ENCODE measurements around the gene MMP13. TPM values are rescaled to one million over a fixed set of nuclear protein-coding genes. Genes with fewer than 3 reads are reported as not detected.

Gene MMP13
- total and polyA plus RNA-seq, 12 donors: not detected

GRCh38 chr11:102934735-102935134, 20.8 kb downstream of the MMP13 start:
- TF ChIP-seq CTCF (IDR thresholded peaks at IDR 0.05): no peak
- intact Hi-C loops (cut with DNase I): loop anchor here in 5 of 10 donors (5.0 to 10.0 kb wide), 5 partner anchors 60 to 942 kb away; partner anchors contain the start of gene MMP12 (in 1 of the 5)
- ATAC-seq: no peak

GRCh38 chr11:102933627-102934026, 21.9 kb downstream of the MMP13 start:
- intact Hi-C loops (cut with DNase I): loop anchor here in 3 of 10 donors (10.0 kb wide), 3 partner anchors 59 to 199 kb away; partner anchors contain the start of gene MMP12 (in 1 of the 3)
- 79 to 90% methylated on average over 3 of the region's 3 CpGs for whole genome bisulfite sequencing, 2 donors
- no peak overlapping the region for H3K27ac ChIP-seq
- TF ChIP-seq CTCF (IDR thresholded peaks at IDR 0.05): no peak
- H3K9me3 ChIP-seq: no peaks in the 10 kb centered on the region
- peaks cover 0 to 34% (median 12%) of the 10 kb centered on the region in 7 donors for H3K27me3 ChIP-seq
- H3K4me3 ChIP-seq: no peak overlapping the region
- ATAC-seq: no peak
- no peaks in the 10 kb centered on the region for H3K36me3 ChIP-seq
- H3K4me1 ChIP-seq: no peaks in the 10 kb centered on the region
- no peak for DNase-seq

More at GRCh38 chr11:102934735-102935134, 20.8 kb downstream of the MMP13 start:
- H3K36me3 ChIP-seq: no peaks in the 10 kb centered on the region
- H3K27me3 ChIP-seq: peaks cover 0 to 37% (median 12%) of the 10 kb centered on the region in 7 donors
- DNase-seq: no peak
- WGBS, 2 donors: 79 to 82% methylated on average over 4 of the region's 4 CpGs
- no peak overlapping the region for H3K4me3 ChIP-seq
- H3K4me1 ChIP-seq: no peaks in the 10 kb centered on the region
- no peak overlapping the region for H3K27ac ChIP-seq
- H3K9me3 ChIP-seq: no peaks in the 10 kb centered on the region

- Histone ChIP-seq H3K4me1 (no peaks in the 10 kb centered on the region), H3K36me3 (no peaks in the 10 kb centered on the region), H3K27ac (no peak overlapping the region), H3K9me3 (peaks cover 0 to 2% (median 0%) of the 10 kb centered on the region in 11 donors), H3K27me3 (peaks cover 0 to 42% (median 12%) of the 10 kb centered on the region in 7 donors), H3K4me3 (no peak overlapping the region)
- ATAC-seq (no peak), DNase-seq (no peak)
- intact Hi-C loops (cut with DNase I): loop anchor here in 3 of 10 donors (10.0 kb wide), 3 partner anchors 58 to 198 kb away; partner anchors contain the start of gene MMP12 (in 1 of the 3)
- no peak for TF ChIP-seq CTCF (IDR thresholded peaks at IDR 0.05)
- WGBS, 2 donors: 83 to 89% methylated on average over 7 of the region's 7 CpGs
These were observed 22.9 kb downstream of the MMP13 start for GRCh38 chr11:102932678-102933077.

- H3K36me3 ChIP-seq: no peaks in the 10 kb centered on the region
- H3K4me1 ChIP-seq: peaks cover 0 to 5% (median 0%) of the 10 kb centered on the region in 9 donors
- ATAC-seq (no peak), DNase-seq (no peak)
- H3K9me3 ChIP-seq: peaks cover 0 to 2% (median 0%) of the 10 kb centered on the region in 11 donors
- H3K27me3 ChIP-seq: peaks cover 0 to 45% (median 12%) of the 10 kb centered on the region in 7 donors
- TF ChIP-seq CTCF (IDR thresholded peaks at IDR 0.05): no peak
- intact Hi-C loops (cut with DNase I): loop anchor here in 3 of 10 donors (10.0 kb wide), 3 partner anchors 56 to 196 kb away; partner anchors contain the start of gene MMP12 (in 1 of the 3)
- H3K4me3 ChIP-seq: no peak overlapping the region
- H3K27ac ChIP-seq: no peak overlapping the region
These were observed 25.1 kb downstream of the MMP13 start for GRCh38 chr11:102930451-102930850.
